Vagina (tissue), 2 donors: ENCODE measurements around the gene UACA. TPM values are rescaled to one million over a fixed set of nuclear protein-coding genes. Genes with fewer than 3 reads are reported as not detected.

ENCODE experiments used
- DNase-seq, 2 donors: peaks; one replicate each; pipeline ENCODE4 v3.0.0-alpha.2; 2017; ENCODE audit errors: extremely low spot score in 2 of 2
- H3K27ac ChIP-seq: fragments of 200-600 bp; sonication (generic); one replicate; pipeline ENCODE4 v1.5.1; 2019
- H3K27me3 ChIP-seq: fragments of 200-600 bp; sonication (generic); one replicate; pipeline ENCODE4 v1.5.1; 2019
- H3K36me3 ChIP-seq, 2 donors: fragments of 200-600 bp; sonication (generic); one replicate each; pipeline ENCODE4 v1.5.1; 2017 to 2019
- H3K4me1 ChIP-seq: fragments of 200-600 bp; sonication (generic); one replicate; pipeline ENCODE4 v1.5.1; 2019
- H3K4me3 ChIP-seq, 2 donors: fragments of 200-600 bp; sonication (generic); 1 replicate in 1 of 2; 2 replicates in 1 of 2; pipeline ENCODE4 v1.5.1; 2016 to 2019
- H3K9me3 ChIP-seq: fragments of 200-600 bp; sonication (generic); one replicate; pipeline ENCODE4 v1.5.1; 2019
- POLR2A ChIP-seq, 2 donors: fragments of 450-650 bp; IDR thresholded peaks; one replicate each; pipeline ENCODE4 v1.6.1; 2017; ENCODE audit warnings: antibody characterized with exemption in 2 of 2, mild to moderate bottlenecking in 2 of 2, moderate library complexity in 2 of 2
- POLR2AphosphoS5 ChIP-seq, 2 donors: sonication (generic); formaldehyde crosslinking; IDR thresholded peaks; one replicate each; pipeline ENCODE4 v1.9.0; 2017; ENCODE audit warnings: antibody characterized with exemption in 2 of 2, mild to moderate bottlenecking in 2 of 2, low read depth in 1 of 2; ENCODE audit not compliant: insufficient read depth in 1 of 2
- intact Hi-C: fragments of 100-400 bp; cut with DNase I; formaldehyde crosslinking; loops from one replicate; pipeline ENCODE4 v1.15.1; 2023
- total RNA-seq: library from RNA; depleted of rRNA; stranded (reverse); fragments of >200 nt; gene quantifications from one replicate; pipeline ENCODE4 v1.2.3, GENCODE V29; 2016
- TF ChIP-seq, protein P1 (sequence below), 3 experiments: fragments of 450-650 bp in 2 of 3; fragments of 200-600 bp in 1 of 3; sonication (generic) in 1 of 3; IDR thresholded peaks; one replicate each; pipeline ENCODE4 v1.5.1; 2017 to 2019; ENCODE audit warnings: antibody characterized with exemption in 3 of 3, mild to moderate bottlenecking in 2 of 3, moderate library complexity in 2 of 3

UACA gene
- total RNA-seq, 1 donor from 2014 or later = 40.3 TPM

GRCh38 chr15:70714015-70714414 is 49.3 kb downstream of the UACA start:
- Histone ChIP-seq H3K4me1 (peaks cover 61% of the 10 kb centered on the region), H3K9me3 (no peaks in the 10 kb centered on the region), H3K4me3 (no peak overlapping the region), H3K27ac (peak overlapping the region; percentile 46), H3K27me3 (no peaks in the 10 kb centered on the region), H3K36me3 (no peaks in the 10 kb centered on the region)
- TF ChIP-seq POLR2A (IDR thresholded peaks at IDR 0.05) = no peak
- TF ChIP-seq POLR2AphosphoS5 (IDR thresholded peaks at IDR 0.05; ENCODE audit: insufficient read depth in 1 of 2, low read depth in 1 of 2) = no peak
- TF ChIP-seq, protein P1, sequence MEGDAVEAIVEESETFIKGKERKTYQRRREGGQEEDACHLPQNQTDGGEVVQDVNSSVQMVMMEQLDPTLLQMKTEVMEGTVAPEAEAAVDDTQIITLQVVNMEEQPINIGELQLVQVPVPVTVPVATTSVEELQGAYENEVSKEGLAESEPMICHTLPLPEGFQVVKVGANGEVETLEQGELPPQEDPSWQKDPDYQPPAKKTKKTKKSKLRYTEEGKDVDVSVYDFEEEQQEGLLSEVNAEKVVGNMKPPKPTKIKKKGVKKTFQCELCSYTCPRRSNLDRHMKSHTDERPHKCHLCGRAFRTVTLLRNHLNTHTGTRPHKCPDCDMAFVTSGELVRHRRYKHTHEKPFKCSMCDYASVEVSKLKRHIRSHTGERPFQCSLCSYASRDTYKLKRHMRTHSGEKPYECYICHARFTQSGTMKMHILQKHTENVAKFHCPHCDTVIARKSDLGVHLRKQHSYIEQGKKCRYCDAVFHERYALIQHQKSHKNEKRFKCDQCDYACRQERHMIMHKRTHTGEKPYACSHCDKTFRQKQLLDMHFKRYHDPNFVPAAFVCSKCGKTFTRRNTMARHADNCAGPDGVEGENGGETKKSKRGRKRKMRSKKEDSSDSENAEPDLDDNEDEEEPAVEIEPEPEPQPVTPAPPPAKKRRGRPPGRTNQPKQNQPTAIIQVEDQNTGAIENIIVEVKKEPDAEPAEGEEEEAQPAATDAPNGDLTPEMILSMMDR (IDR thresholded peaks at IDR 0.05) = no peak
- no peak for DNase-seq
- intact Hi-C loops = no loop called here

DNA sequence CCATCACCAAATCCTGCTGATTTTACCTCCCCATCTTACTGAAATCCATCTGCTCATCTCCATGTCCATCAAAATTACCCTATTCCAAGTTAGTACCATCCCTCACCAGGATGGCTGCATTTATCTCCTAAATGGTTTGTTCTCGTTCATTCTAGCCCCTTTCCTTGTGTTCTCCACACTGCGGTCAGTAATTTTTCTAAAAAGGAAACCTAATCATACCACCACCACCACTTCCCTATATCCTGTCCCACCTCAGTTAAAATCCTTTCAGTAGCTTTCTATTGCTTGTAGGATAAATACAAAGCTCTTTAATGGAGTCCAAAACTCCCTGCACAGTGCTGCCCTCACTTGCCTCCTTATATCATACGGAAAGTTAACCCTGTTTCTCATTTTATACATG is 51.1 kb downstream of the UACA start:
- Histone ChIP-seq H3K9me3 (no peaks in the 10 kb centered on the region), H3K4me1 (peaks cover 43% of the 10 kb centered on the region), H3K4me3 (no peak overlapping the region), H3K36me3 (no peaks in the 10 kb centered on the region), H3K27me3 (no peaks in the 10 kb centered on the region), H3K27ac (no peak overlapping the region)
- intact Hi-C loops = no loop called here
- TF ChIP-seq POLR2A (IDR thresholded peaks at IDR 0.05) (no peak), POLR2AphosphoS5 (IDR thresholded peaks at IDR 0.05; ENCODE audit: insufficient read depth in 1 of 2, low read depth in 1 of 2) (no peak)
- TF ChIP-seq, protein P1 (IDR thresholded peaks at IDR 0.05) = no peak
- DNase-seq = no peak

GRCh38 chr15:70710714-70711113 is 52.6 kb downstream of the UACA start:
- H3K4me1 ChIP-seq = peaks cover 28% of the 10 kb centered on the region
- TF ChIP-seq, protein P1 (IDR thresholded peaks at IDR 0.05) = no peak
- TF ChIP-seq POLR2A (IDR thresholded peaks at IDR 0.05) = no peak
- no peak for TF ChIP-seq POLR2AphosphoS5 (IDR thresholded peaks at IDR 0.05; ENCODE audit: insufficient read depth in 1 of 2, low read depth in 1 of 2)
- no peak overlapping the region for H3K27ac ChIP-seq
- H3K4me3 ChIP-seq = no peak overlapping the region
- no peak for DNase-seq
- H3K9me3 ChIP-seq = no peaks in the 10 kb centered on the region
- intact Hi-C loops = no loop called here
- no peaks in the 10 kb centered on the region for H3K27me3 ChIP-seq
- H3K36me3 ChIP-seq = no peaks in the 10 kb centered on the region

DNA sequence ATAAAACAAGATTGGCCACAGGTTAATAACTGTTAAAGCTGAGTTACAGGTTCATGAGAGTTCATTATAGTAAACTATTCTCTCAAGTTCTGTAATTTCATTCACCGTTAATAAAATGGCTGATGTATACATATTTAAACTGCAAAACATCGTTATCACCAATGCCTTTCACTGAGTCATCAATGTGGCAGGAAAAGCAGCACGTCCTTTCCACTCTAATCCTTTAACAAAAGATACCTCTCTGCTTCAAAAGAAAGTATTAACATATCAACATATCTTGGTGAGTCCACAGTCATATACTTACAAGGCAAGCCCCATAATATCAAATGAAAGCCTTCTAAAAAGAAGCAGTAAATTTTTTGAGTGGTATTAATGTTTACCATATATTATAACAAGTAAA is 54.5 kb downstream of the UACA start:
- no peak for DNase-seq
- Histone ChIP-seq H3K9me3 (no peaks in the 10 kb centered on the region), H3K4me3 (no peak overlapping the region), H3K27me3 (no peaks in the 10 kb centered on the region), H3K27ac (no peak overlapping the region), H3K4me1 (peaks cover 21% of the 10 kb centered on the region), H3K36me3 (no peaks in the 10 kb centered on the region)
- intact Hi-C loops = no loop called here
- no peak for TF ChIP-seq POLR2AphosphoS5 (IDR thresholded peaks at IDR 0.05; ENCODE audit: insufficient read depth in 1 of 2, low read depth in 1 of 2)
- TF ChIP-seq, protein P1 (IDR thresholded peaks at IDR 0.05) = no peak

DNA sequence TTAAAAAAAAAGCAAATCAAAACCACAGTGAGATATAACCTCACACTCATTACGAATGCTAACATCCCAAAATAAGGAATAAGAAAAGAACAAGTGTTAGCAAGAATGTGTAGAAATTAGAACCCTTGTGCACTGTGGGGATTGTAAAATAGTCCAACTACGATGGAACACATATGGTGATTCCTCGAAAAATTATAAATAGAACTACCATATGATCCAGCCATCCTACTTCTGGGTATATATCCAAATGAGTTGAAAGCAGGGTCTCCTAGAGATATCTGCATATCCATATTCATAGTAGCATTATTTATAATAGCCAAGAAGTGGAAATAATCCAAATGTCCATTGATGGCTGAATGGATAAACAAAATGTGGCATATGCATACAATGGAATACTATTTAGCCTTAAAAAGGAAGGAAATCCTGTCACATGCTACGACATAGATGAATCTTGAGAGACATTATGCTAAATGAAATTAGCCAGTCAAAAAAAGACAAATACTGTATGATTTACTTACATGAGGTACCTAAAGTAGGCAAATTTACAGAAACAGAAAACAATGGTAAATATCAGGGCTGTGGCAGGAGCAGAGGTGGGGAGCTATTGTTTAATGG is 55.6 kb downstream of the UACA start:
- DNase-seq = no peak
- H3K4me1 ChIP-seq = peaks cover 18% of the 10 kb centered on the region
- no peak for TF ChIP-seq POLR2A (IDR thresholded peaks at IDR 0.05)
- H3K27me3 ChIP-seq = no peaks in the 10 kb centered on the region
- no peak overlapping the region for H3K27ac ChIP-seq
- H3K36me3 ChIP-seq = no peaks in the 10 kb centered on the region
- H3K9me3 ChIP-seq = no peaks in the 10 kb centered on the region
- intact Hi-C loops = no loop called here
- H3K4me3 ChIP-seq = no peak overlapping the region
